IMR-90 (cell line): ENCODE results near the gene TGOLN2. TPM values are rescaled to one million over a fixed set of nuclear protein-coding genes. Genes with fewer than 3 reads are reported as not detected.

ENCODE experiments used
- ATAC-seq: fragments of 200-7000 bp; cut with Tn5 transposase; 2 replicates; pipeline ENCODE4 v1.9.1; 2020; ENCODE audit warnings: low read depth, mild to moderate bottlenecking, moderate library complexity
- BruUV-seq: library from RNA; stranded (reverse); fragments of 400-500 nt; replicated peaks from 2 replicates; lab custom pipeline; 2021; lab: Mats Ljungman, UMichigan
- CTCF ChIA-PET: fragments of 300-600 bp; formaldehyde crosslinking; extraction: SDS; loops from one replicate; lab custom pipeline; 2021; ENCODE audit warnings: antibody characterized with exemption; lab: Yijun Ruan, JAX
- POLR2A ChIA-PET: fragments of 300-600 bp; sonication (Branson Sonifier 250); formaldehyde crosslinking; loops from one replicate; lab custom pipeline; 2022; ENCODE audit warnings: antibody characterized with exemption; ENCODE audit not compliant: unreplicated experiment; lab: Charles Lee
- DNase-seq: peaks from one replicate; pipeline ENCODE4 v3.0.0; 2013
- H2AFZ ChIP-seq: replicated peaks from 2 replicates; pipeline ENCODE3; 2013; ENCODE audit warnings: low read length, mild to moderate bottlenecking; ENCODE audit not compliant: poor library complexity
- H2AK5ac ChIP-seq: 2 replicates; pipeline ENCODE4 v1.6.1; 2013; ENCODE audit warnings: low read depth, low read length, inconsistent platforms
- H2AK9ac ChIP-seq: replicated peaks from 2 replicates; pipeline ENCODE3; 2013; ENCODE audit warnings: mild to moderate bottlenecking, low read depth, low read length, moderate library complexity; ENCODE audit not compliant: poor library complexity
- H2BK120ac ChIP-seq: 2 replicates; pipeline ENCODE4 v1.6.1; 2013; ENCODE audit warnings: low read depth, low read length, inconsistent platforms
- H2BK15ac ChIP-seq: 3 replicates; pipeline ENCODE4 v1.6.1; 2013; ENCODE audit warnings: low read depth, low read length, inconsistent platforms
- H2BK20ac ChIP-seq: 2 replicates; pipeline ENCODE4 v1.6.1; 2013; ENCODE audit warnings: low read depth, mild to moderate bottlenecking, inconsistent platforms, low read length, moderate library complexity
- H2BK5ac ChIP-seq: 2 replicates; pipeline ENCODE4 v1.6.1; 2013; ENCODE audit warnings: mild to moderate bottlenecking, low read depth, low read length, inconsistent platforms; ENCODE audit not compliant: poor library complexity, severe bottlenecking
- H3K14ac ChIP-seq: replicated peaks from 2 replicates; pipeline ENCODE4 v1.6.1; 2013; ENCODE audit warnings: low read depth, low read length, inconsistent platforms
- H3K18ac ChIP-seq: 2 replicates; pipeline ENCODE4 v1.6.1; 2013; ENCODE audit warnings: low read depth, low read length, control low read depth
- H3K23ac ChIP-seq: 2 replicates; pipeline ENCODE4 v1.6.1; 2013; ENCODE audit warnings: low read depth, low read length, inconsistent platforms
- H3K27ac ChIP-seq: 2 replicates; pipeline ENCODE4 v1.5.1; 2013; ENCODE audit warnings: mild to moderate bottlenecking, control low read depth, low read length; ENCODE audit not compliant: insufficient read depth
- H3K27me3 ChIP-seq: 2 replicates; pipeline ENCODE4 v1.6.1; 2013; ENCODE audit warnings: low read length; ENCODE audit not compliant: control insufficient read depth, insufficient read depth
- H3K36me3 ChIP-seq: 2 replicates; pipeline ENCODE4 v1.6.1; 2013; ENCODE audit warnings: low read length, mixed read lengths; ENCODE audit not compliant: control insufficient read depth, insufficient read depth
- H3K4ac ChIP-seq: 2 replicates; pipeline ENCODE4 v1.6.1; 2013; ENCODE audit warnings: low read depth, low read length, inconsistent platforms
- H3K4me1 ChIP-seq: 2 replicates; pipeline ENCODE4 v1.6.1; 2013; ENCODE audit warnings: low read length, mixed read lengths; ENCODE audit not compliant: control insufficient read depth, insufficient read depth
- H3K4me2 ChIP-seq: 2 replicates; pipeline ENCODE4 v1.6.1; 2013; ENCODE audit warnings: low read depth, mild to moderate bottlenecking, control low read depth, low read length, moderate library complexity
- H3K4me3 ChIP-seq: 2 replicates; pipeline ENCODE4 v1.5.1; 2013; ENCODE audit warnings: low read depth, mild to moderate bottlenecking, control low read depth, low read length, moderate library complexity; ENCODE audit not compliant: insufficient read depth
- H3K56ac ChIP-seq: 2 replicates; pipeline ENCODE4 v1.6.1; 2013; ENCODE audit warnings: low read length, inconsistent platforms; ENCODE audit not compliant: insufficient read depth; ENCODE audit errors: extremely low read depth
- H3K79me1 ChIP-seq, 2 experiments: 2 replicates each; pipeline ENCODE4 v1.6.1; 2013; ENCODE audit warnings: low read length in 2 of 2, inconsistent platforms in 1 of 2, low read depth in 1 of 2
- H3K9ac ChIP-seq: 2 replicates; pipeline ENCODE4 v1.6.1; 2013; ENCODE audit warnings: low read depth, low read length, control low read depth
- H3K9me1 ChIP-seq: 2 replicates; pipeline ENCODE4 v1.6.1; 2013; ENCODE audit warnings: low read length, inconsistent platforms; ENCODE audit not compliant: insufficient read depth
- H3K9me3 ChIP-seq: 2 replicates; pipeline ENCODE4 v1.6.1; 2013; ENCODE audit warnings: low read length; ENCODE audit not compliant: control insufficient read depth, insufficient read depth
- H4K20me1 ChIP-seq: 2 replicates; pipeline ENCODE4 v1.6.1; 2013; ENCODE audit warnings: low read length, inconsistent platforms; ENCODE audit not compliant: insufficient read depth
- H4K5ac ChIP-seq: 2 replicates; pipeline ENCODE4 v1.6.1; 2013; ENCODE audit warnings: mild to moderate bottlenecking, low read depth, low read length, control low read depth
- H4K8ac ChIP-seq, 2 experiments: 2 replicates each; pipeline ENCODE4 v1.6.1; 2013; ENCODE audit warnings: low read depth in 2 of 2, low read length in 2 of 2, control low read depth in 1 of 2, inconsistent platforms in 1 of 2
- H4K91ac ChIP-seq: 2 replicates; pipeline ENCODE4 v1.6.1; 2013; ENCODE audit warnings: low read depth, low read length, inconsistent platforms; ENCODE audit not compliant: insufficient read depth
- MXI1 ChIP-seq: IDR thresholded peaks from 2 replicates; pipeline ENCODE4 v1.6.1; 2012; ENCODE audit warnings: low read depth, mild to moderate bottlenecking, low read length, moderate library complexity, borderline replicate concordance
- POLR2A ChIP-seq: IDR thresholded peaks from 2 replicates; pipeline ENCODE4 v1.6.1; 2012; ENCODE audit warnings: mild to moderate bottlenecking, low read depth, low read length
- WGBS, 2 experiments: methylation state at CpG; one replicate each; pipeline versions ENCODE4 v1.1.5 to v1.1.7; 2013; ENCODE audit warnings: missing lambda C conversion rate in 2 of 2; ENCODE audit not compliant: insufficient read length in 1 of 2; ENCODE audit errors: extremely low coverage in 2 of 2; 5-methylcytosine and 5-hydroxymethylcytosine counted together
- dilution Hi-C: fragments of 300-500 bp; cut with HindIII; formaldehyde crosslinking; loops from one replicate; pipeline ENCODE4 v1.14.3; 2018; ENCODE audit warnings: low sequenced_read_pairs; ENCODE audit not compliant: unreplicated experiment
- in situ Hi-C: fragments of 300-500 bp; cut with MboI; formaldehyde crosslinking; loops from 3 replicates; pipeline ENCODE4 v1.14.3; 2019; ENCODE audit warnings: low sequenced_read_pairs, inconsistent platforms, mixed read lengths
- intact Hi-C: fragments of 100-400 bp; cut with micrococcal nuclease; formaldehyde crosslinking; loops from 2 replicates; pipeline ENCODE4 v1.10.0; 2022
- polyA plus RNA-seq, 3 experiments: library from polyadenylated mRNA; depleted of rRNA; stranded (reverse); fragments of >200 nt; gene quantifications; 2 replicates each; pipeline ENCODE4 v1.2.3, GENCODE V29; 2012; ENCODE audit warnings: low replicate concordance in 1 of 3
- total RNA-seq: library from RNA; depleted of rRNA; stranded (reverse); fragments of >200 nt; gene quantifications from 2 replicates; pipeline ENCODE4 v1.2.3, GENCODE V29; 2012

The TGOLN2 gene
- total and polyA plus RNA-seq, 2 of the 4 experiments (the other 2 are of a cell fraction), result 57.7 to 92.3 TPM

- H4K20me1 ChIP-seq, result peaks cover 37% of the 10 kb centered on the region
- peak overlapping the region; percentile 77 for H3K27ac ChIP-seq
- H4K8ac ChIP-seq, result peak overlapping the region; percentile 90 to 92
- 5% methylated on average over 17 of the region's 41 CpGs; no CpG with 5 or more reads in 1 of the 2 experiments for WGBS, 2 experiments
- H3K4me2 ChIP-seq, result peak overlapping the region; percentile 100
- peak overlapping the region; percentile 94 for H3K14ac ChIP-seq
- DNase-seq, result peak; percentile 45
- TF ChIP-seq MXI1, result 0 out of 2 replicates have a peak, but pooled peaks have one; percentile 25
- no peak for TF ChIP-seq POLR2A
- CTCF ChIA-PET, result interaction anchor here (0.6 kb wide), 2 partner anchors 9 to 864 kb away, joined by 3 read pairs; no protein-coding TSS in a partner anchor
- H2BK20ac ChIP-seq, result no peak overlapping the region
- H2BK5ac ChIP-seq, result peak overlapping the region; percentile 64
- peaks cover 3 to 57% of the 10 kb centered on the region in 2 experiments for H3K79me1 ChIP-seq
- POLR2A ChIA-PET, result interaction anchor here (0.6 to 1.3 kb wide), 3 partner anchors 27 to 284 kb away, joined by 3 to 6 read pairs (median 5); partner anchors contain the start of genes C2orf68, ELMOD3 and RETSAT
- peak overlapping the region; percentile 99 for H2AFZ ChIP-seq
- H3K9me1 ChIP-seq, result peaks cover 8% of the 10 kb centered on the region
- no peaks in the 10 kb centered on the region for H3K9me3 ChIP-seq
- H4K91ac ChIP-seq, result peak overlapping the region; percentile 72; the same call in 1 of the 2 replicates
- H3K56ac ChIP-seq, result peak overlapping the region; percentile 63; the same call in 1 of the 2 replicates
- H3K4me3 ChIP-seq, result peak overlapping the region; percentile 57
- peak overlapping the region; percentile 90 for H3K4ac ChIP-seq
- peak overlapping the region; percentile 60 for H2AK9ac ChIP-seq
- H3K9ac ChIP-seq, result peak overlapping the region; percentile 69
- H3K27me3 ChIP-seq, result no peaks in the 10 kb centered on the region
- peak overlapping the region; percentile 91 for H3K23ac ChIP-seq
- dilution Hi-C loops (no loop called here), intact Hi-C loops (loop anchor here (1.0 to 5.0 kb wide), 2 partner anchors 27 to 225 kb away; partner anchors contain the start of genes ELMOD3 and RETSAT), in situ Hi-C loops (no loop called here)
- peak overlapping the region; percentile 10; the same call in 1 of the 2 replicates for H3K18ac ChIP-seq
- no peak overlapping the region; the same call in 2 of the 3 replicates for H2BK15ac ChIP-seq
- H4K5ac ChIP-seq, result peak overlapping the region; percentile 36
- peak; percentile 43 for ATAC-seq
- H3K4me1 ChIP-seq, result peaks cover 7% of the 10 kb centered on the region
- BruUV-seq, result TSS peak; percentile 95
- H2BK120ac ChIP-seq, result peak overlapping the region; percentile 58; the same call in 1 of the 2 replicates
- peaks cover 36% of the 10 kb centered on the region for H3K36me3 ChIP-seq
- H2AK5ac ChIP-seq, result peak overlapping the region; percentile 70
These were observed 498 bp downstream of the TGOLN2 start for GRCh38 chr2:85327160-85327821.
